ENCODE measurements around the gene NAT8L. TPM values are rescaled to one million over a fixed set of nuclear protein-coding genes. Genes with fewer than 3 reads are reported as not detected.

Gene NAT8L
- total and polyA plus RNA-seq, 2 of the 4 experiments (the other 2 are of a cell fraction) = 0.05 TPM; not detected in 1

GRCh38 chr4:2041239-2042130, 17.6 kb upstream of the NAT8L start:
- no peak overlapping the region for H2BK120ac ChIP-seq (ENCODE audit: low read depth, low read length)
- peaks cover 23% of the 10 kb centered on the region for H3K27me3 ChIP-seq (ENCODE audit: control insufficient read depth, insufficient read depth, low read length)
- peak overlapping the region; percentile 74 for H3K4me3 ChIP-seq (ENCODE audit: insufficient read depth, low read depth, low read length)
- ChIA-PET POLR2A (ENCODE audit: unreplicated experiment) (no interaction called here), CTCF (no interaction called here)
- H4K91ac ChIP-seq (ENCODE audit: insufficient read depth, low read depth, low read length) = no peak overlapping the region
- dilution Hi-C loops (cut with HindIII; ENCODE audit: low sequenced_read_pairs, unreplicated experiment) = no loop called here
- no peaks in the 10 kb centered on the region; the same call in 1 of the 2 replicates for H3K9me3 ChIP-seq (ENCODE audit: control insufficient read depth, insufficient read depth, low read length)
- H2BK5ac ChIP-seq (ENCODE audit: low read depth, low read length, poor library complexity, severe bottlenecking) = no peak overlapping the region
- in situ Hi-C loops (cut with MboI; ENCODE audit: low sequenced_read_pairs) = no loop called here
- H4K20me1 ChIP-seq (ENCODE audit: insufficient read depth, low read length) = no peaks in the 10 kb centered on the region
- no peak overlapping the region for H2BK20ac ChIP-seq (ENCODE audit: low read depth, low read length)
- WGBS, 2 experiments (ENCODE audit: extremely low coverage in 2 of 2, insufficient read length in 1 of 2) = 1% methylated on average over 40 of the region's 94 CpGs; no CpG with 5 or more reads in 1 of the 2 experiments
- H3K79me1 ChIP-seq (ENCODE audit: low read depth in 1 of 2, low read length in 2 of 2) = 0 out of 4 replicates have a peak, but pooled peaks cover 0 to 7% of the 10 kb centered on the region in 2 experiments
- H3K4me1 ChIP-seq (ENCODE audit: control insufficient read depth, insufficient read depth, low read length) = no peaks in the 10 kb centered on the region; the same call in 1 of the 2 replicates
- no peaks in the 10 kb centered on the region for H3K9me1 ChIP-seq (ENCODE audit: insufficient read depth, low read length)
- peaks cover 2% of the 10 kb centered on the region; the same call in 1 of the 2 replicates for H3K36me3 ChIP-seq (ENCODE audit: control insufficient read depth, insufficient read depth, low read length)
- no peak overlapping the region for H2BK15ac ChIP-seq (ENCODE audit: low read depth, low read length)
- H3K14ac ChIP-seq (replicated peaks; ENCODE audit: low read depth, low read length) = peak overlapping the region; percentile 59; the same call in 1 of the 2 replicates
- no peak overlapping the region for H3K23ac ChIP-seq (ENCODE audit: low read depth, low read length)
- peak overlapping the region; percentile 21 to 83; a peak in 2 of 4 replicates for H4K8ac ChIP-seq (ENCODE audit: low read depth in 2 of 2, low read length in 2 of 2)
- H3K9ac ChIP-seq (ENCODE audit: low read depth, low read length) = peak overlapping the region; percentile 17; the same call in 1 of the 2 replicates
- H2AFZ ChIP-seq (replicated peaks; ENCODE audit: low read length, poor library complexity) = peak overlapping the region; percentile 98
- DNase-seq = peak; percentile 60
- no peak overlapping the region for H3K4ac ChIP-seq (ENCODE audit: low read depth, low read length)
- H3K18ac ChIP-seq (ENCODE audit: low read depth, low read length) = no peak overlapping the region
- no peak overlapping the region for H3K56ac ChIP-seq (ENCODE audit: extremely low read depth, insufficient read depth, low read length)
- no peak overlapping the region for H4K5ac ChIP-seq (ENCODE audit: low read depth, low read length)
- H2AK5ac ChIP-seq (ENCODE audit: low read depth, low read length) = no peak overlapping the region
- H3K4me2 ChIP-seq (ENCODE audit: low read depth, low read length) = peak overlapping the region; percentile 81
- intact Hi-C loops (cut with micrococcal nuclease) = no loop called here
- peak overlapping the region; percentile 6; the same call in 1 of the 2 replicates for H3K27ac ChIP-seq (ENCODE audit: insufficient read depth, low read length)
- peak; percentile 70 for TF ChIP-seq RCOR1 (IDR thresholded peaks at IDR 0.05; ENCODE audit: insufficient replicate concordance, low read length)
- TF ChIP-seq RFX5 (IDR thresholded peaks at IDR 0.05; ENCODE audit: low read depth, low read length) = no peak
- TF ChIP-seq CEBPB (IDR thresholded peaks at IDR 0.05; ENCODE audit: low read depth, low read length) = no peak
- TF ChIP-seq MXI1 (IDR thresholded peaks at IDR 0.05; ENCODE audit: borderline replicate concordance, low read depth, low read length) = no peak
- ATAC-seq (ENCODE audit: low read depth) = peak; percentile 82
- no TSS peak for BruUV-seq (replicated peaks)
- H2AK9ac ChIP-seq (replicated peaks; ENCODE audit: low read depth, low read length, poor library complexity) = peak overlapping the region; percentile 98
